Spleen (tissue), 7 donors: ENCODE results near the gene SLC25A13.

Experiments
- POLR2AphosphoS5 ChIP-seq, 3 donors: sonication (generic); formaldehyde crosslinking; IDR thresholded peaks; one replicate each; pipeline ENCODE4 v1.5.1; 2017; ENCODE audit warnings: antibody characterized with exemption in 3 of 3
- TF ChIP-seq, protein P1 (sequence below), 11 experiments: fragments of 200-600 bp in 7 of 11; fragments of 450-650 bp in 4 of 11; sonication (generic) in 4 of 11; IDR thresholded peaks in 8 of 11; conservative IDR thresholded peaks in 3 of 11; 1 replicate in 7 of 11; 2 replicates in 4 of 11; pipeline versions ENCODE4 v1.4.0 to v1.8.0; 2016 to 2021; ENCODE audit warnings: antibody characterized with exemption in 11 of 11, inconsistent platforms in 4 of 11, mild to moderate bottlenecking in 1 of 11
- donor health status: DM: no; HTN: no; CAD: no; lungs with moderate emphysema.
- donor health status: DM: no; HTN: no; CAD: no.
- donor health status: DM: no; HTN: no; CAD: no.

DNA sequence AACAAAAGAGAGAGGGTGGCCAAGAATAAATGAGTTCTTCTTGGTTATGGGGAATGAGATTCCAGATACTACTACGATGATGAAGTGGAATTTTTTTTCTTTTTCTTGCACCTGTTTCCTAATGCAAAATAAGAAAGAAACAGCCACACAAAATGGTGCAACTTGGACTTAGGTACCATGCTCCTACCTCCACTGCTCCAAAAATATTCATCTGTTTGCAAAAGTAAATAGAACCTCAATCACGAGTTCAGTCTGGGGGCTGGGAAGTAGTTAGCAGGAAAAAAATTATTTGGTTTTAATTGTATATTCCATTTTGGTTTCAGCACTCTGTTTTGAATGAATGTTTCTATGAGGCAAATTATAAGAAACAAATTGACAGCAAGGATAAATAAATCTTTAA is 73.5 kb downstream of the SLC25A13 start:
- TF ChIP-seq, protein P1, sequence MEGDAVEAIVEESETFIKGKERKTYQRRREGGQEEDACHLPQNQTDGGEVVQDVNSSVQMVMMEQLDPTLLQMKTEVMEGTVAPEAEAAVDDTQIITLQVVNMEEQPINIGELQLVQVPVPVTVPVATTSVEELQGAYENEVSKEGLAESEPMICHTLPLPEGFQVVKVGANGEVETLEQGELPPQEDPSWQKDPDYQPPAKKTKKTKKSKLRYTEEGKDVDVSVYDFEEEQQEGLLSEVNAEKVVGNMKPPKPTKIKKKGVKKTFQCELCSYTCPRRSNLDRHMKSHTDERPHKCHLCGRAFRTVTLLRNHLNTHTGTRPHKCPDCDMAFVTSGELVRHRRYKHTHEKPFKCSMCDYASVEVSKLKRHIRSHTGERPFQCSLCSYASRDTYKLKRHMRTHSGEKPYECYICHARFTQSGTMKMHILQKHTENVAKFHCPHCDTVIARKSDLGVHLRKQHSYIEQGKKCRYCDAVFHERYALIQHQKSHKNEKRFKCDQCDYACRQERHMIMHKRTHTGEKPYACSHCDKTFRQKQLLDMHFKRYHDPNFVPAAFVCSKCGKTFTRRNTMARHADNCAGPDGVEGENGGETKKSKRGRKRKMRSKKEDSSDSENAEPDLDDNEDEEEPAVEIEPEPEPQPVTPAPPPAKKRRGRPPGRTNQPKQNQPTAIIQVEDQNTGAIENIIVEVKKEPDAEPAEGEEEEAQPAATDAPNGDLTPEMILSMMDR (IDR thresholded peaks at IDR 0.05 in 8 of 11, conservative IDR thresholded peaks at IDR 0.05 in 3 of 11): no peak
- no peak for TF ChIP-seq POLR2AphosphoS5 (IDR thresholded peaks at IDR 0.05)
